ENCODE measurements around the gene FAM120A.
"Not testable (repeated sequence)": the region's sequence is repeated elsewhere in the genome, so short reads cannot be mapped to it uniquely, and the experiment has no call there.

Gene FAM120A, protein sequence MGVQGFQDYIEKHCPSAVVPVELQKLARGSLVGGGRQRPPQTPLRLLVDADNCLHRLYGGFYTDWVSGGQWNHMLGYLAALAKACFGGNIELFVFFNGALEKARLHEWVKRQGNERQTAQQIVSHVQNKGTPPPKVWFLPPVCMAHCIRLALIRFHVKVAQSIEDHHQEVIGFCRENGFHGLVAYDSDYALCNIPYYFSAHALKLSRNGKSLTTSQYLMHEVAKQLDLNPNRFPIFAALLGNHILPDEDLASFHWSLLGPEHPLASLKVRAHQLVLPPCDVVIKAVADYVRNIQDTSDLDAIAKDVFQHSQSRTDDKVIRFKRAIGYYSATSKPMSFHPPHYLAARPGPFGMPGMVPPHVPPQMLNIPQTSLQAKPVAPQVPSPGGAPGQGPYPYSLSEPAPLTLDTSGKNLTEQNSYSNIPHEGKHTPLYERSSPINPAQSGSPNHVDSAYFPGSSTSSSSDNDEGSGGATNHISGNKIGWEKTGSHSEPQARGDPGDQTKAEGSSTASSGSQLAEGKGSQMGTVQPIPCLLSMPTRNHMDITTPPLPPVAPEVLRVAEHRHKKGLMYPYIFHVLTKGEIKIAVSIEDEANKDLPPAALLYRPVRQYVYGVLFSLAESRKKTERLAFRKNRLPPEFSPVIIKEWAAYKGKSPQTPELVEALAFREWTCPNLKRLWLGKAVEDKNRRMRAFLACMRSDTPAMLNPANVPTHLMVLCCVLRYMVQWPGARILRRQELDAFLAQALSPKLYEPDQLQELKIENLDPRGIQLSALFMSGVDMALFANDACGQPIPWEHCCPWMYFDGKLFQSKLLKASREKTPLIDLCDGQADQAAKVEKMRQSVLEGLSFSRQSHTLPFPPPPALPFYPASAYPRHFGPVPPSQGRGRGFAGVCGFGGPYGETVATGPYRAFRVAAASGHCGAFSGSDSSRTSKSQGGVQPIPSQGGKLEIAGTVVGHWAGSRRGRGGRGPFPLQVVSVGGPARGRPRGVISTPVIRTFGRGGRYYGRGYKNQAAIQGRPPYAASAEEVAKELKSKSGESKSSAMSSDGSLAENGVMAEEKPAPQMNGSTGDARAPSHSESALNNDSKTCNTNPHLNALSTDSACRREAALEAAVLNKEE

GRCh38 chr9:93450945-93451815, at the start of gene FAM120A:
Gene FAM120A, plus strand, starts transcription at chr9:93451685. Its CDS starts 231 bp downstream, at chr9:93451916.
- peak; percentile 72 for DNase-seq

DNA sequence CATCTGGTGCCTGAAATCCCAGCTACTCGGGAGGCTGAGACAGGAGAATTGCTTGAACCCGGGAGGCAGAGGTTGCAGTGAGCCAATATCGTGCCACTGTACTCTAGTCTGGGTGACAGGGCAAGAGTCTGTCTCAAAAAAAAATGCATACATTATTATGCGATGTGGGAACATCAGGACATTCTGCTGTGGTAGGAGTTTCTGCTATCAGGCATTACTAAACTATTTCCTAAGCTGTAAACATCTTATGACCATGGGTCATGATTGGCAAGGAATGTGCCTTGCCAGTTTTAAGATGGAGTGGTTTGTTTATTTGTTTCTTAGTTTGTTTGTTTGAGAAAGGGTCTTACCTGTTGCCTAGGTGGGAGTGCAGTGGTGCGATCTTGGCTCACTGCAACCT, 45.1 kb upstream of the FAM120A start:
- no peak for DNase-seq

- no peak for DNase-seq
Observed at GRCh38 chr9:93413530-93413929, 38.0 kb upstream of the FAM120A start.

- DNase-seq: no peak
Observed at GRCh38 chr9:93415176-93415690, 36.3 kb upstream of the FAM120A start.

- DNase-seq: no peak
Observed at GRCh38 chr9:93416530-93417235, 34.8 kb upstream of the FAM120A start.

DNA sequence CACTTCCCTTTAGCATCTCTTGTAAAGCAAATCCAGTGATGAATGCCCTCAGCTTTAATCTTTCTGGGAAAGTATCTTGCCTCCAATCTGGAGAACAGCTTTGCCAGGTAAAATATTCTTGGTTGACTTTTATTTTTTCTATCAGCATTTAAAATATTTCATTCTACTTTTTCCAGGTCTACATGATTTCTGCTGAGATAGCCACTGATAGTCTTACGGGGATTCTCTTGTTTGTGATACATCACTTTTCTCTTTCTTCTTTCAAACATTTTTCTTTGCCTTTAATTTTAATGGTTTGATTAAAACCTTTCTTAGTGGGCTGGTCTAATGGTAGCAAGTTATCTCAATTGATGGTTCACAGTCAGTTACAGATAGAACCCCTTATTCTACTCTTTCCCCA, 33.9 kb upstream of the FAM120A start:
- no peak for DNase-seq

- DNase-seq: no peak
Observed at GRCh38 chr9:93419023-93419422, 32.5 kb upstream of the FAM120A start.

DNA sequence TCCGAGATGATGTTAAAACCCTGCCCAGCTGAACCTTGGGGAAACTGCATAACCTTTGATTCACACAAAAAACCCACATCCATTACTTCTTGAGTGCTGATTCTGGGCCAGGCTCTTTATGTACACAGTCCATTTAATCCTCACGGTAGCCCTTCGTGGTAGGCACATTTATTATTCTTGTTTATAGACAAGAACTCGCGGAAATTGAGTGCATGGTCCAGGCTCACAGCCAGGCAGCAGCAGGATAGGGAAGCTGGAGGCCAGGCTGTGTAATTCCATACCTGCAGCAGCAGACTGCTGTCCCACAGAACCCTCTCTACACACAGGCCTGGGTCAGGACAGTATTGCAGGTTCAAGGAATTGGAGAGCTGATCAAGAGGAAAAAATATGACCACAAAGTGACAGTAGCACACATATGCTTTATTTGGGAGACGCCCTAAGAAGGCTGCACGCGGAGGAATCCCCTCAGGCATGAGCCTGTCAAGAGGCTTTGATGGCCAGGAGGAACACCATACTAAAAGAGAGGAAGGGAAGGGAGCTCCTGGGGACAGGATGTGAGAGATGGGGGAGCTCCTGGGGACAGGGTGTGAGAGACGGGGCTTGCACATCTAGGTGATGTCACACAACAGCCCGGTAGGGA, 28.4 kb upstream of the FAM120A start:
- no peak for DNase-seq

GRCh38 chr9:93427655-93428379, 23.7 kb upstream of the FAM120A start:
- no peak for DNase-seq

DNA sequence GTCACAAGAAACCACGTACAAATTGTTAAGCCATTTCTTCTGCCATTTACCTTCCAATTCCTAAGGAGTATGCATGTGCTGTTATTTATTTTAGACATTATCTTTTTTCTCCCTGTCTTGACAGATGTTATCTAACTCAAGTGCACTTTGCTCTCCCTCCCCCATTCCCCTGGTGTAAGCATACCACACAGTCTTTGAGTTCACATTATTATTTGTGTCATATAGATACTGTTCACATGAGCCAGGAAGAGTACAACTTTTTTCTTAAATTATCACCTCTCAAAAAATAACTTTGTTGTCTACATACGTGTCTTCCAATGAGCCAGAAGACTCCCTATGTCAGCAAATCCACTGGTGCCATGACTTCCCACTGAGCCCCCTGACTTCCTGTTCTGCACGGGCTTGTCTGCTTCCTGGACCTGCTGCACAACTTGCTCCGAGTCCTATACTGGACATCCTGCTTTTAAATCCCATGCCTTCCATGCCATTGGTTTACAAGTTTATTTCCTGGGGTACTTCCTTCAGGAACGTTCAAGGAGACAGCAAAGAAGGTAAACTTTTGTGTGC, 19.9 kb upstream of the FAM120A start:
- DNase-seq: no peak

DNA sequence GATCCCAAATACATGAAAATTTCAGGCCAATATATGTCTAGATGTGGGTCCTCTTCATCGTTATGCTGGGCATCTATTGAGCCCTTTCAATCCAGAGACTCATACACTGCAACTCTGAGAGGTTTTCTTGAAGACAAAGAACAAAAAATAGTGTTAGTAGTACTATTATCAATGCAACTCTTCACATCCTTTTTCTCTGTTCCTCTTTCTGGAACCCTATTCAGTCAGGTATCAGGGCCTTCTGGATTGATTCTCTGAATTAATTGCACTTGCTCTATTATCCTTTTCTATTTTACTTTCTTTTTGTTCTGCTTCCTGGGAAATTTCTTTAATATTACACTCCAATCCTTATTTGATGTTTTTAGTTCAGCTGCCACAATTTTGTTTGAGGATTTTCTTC, 18.5 kb upstream of the FAM120A start:
- DNase-seq: no peak

- no peak for DNase-seq
Observed at GRCh38 chr9:93434056-93434455, 17.4 kb upstream of the FAM120A start.

DNA sequence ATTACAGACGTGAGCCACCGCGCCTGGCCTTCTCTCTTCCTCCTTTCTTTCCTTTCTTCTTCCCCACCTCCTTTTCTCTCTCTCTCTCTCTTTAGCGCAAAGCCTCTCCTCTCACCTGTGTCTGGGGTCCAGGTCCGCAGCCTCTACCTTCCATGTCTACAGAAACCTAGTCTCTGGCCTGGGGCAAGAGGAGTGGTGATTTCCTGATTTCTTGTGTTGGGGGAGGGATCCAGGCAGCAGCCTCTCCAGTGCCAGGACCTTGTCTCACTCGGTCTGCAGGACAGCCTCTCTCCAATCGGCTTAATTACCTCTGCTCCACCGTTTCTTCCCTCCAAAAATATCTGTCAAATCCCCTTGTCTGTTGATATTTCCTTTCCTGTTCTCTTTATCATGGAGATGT, 16.1 kb upstream of the FAM120A start:
- DNase-seq: no peak

DNA sequence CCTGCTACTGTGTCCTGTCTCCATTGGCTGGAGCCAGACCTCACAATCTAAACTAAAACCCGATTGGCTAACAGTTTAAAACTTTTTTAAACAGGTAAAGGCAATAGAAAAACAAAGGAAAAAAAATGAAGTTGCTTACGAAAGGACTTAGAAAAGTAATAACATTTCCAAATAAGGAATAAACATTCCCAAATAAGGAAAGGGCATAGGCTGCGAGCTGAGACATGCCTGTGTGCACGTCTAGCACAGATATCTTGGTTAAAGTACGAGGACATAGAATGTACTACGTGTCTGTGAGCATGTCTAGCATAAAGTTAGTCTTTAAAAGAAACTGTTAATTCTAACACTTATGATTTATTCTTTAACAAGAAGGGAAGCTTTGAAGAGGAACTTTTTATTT, 15.3 kb upstream of the FAM120A start:
- no peak for DNase-seq

DNA sequence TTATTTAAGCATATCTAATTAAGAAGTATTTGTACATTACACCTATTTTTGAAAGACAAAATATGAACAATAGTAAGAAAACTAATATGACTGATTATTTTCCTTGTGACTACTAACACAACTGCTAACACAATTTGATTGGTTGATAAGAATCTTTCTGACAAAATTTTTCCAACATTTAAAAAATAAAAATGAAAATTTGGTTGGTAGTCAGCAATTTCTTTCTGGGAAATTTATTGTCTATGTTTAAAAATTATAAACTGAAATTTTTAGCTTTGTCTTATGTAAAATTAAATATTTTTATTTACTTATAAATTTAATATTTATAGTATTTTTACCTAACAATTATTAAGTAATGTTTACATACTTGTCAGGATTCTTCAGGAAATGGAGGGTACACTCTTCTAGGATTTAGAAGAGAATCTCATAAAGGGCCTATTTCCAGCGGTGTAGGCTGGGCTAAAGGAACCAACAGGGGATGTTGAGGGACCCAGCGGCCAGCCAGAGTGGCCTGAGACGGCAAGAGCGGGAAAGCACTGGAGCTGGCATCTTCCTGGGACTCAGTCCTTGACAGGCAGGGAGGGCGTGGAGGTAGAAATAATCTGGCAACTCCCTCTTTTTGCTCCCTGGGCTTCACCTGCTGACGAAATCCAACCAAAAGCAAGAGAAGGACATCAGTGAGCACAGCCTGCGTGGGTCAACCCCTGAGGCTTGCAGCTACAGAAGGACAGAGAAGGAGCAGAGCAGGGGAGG, 14.7 kb upstream of the FAM120A start:
- no peak for DNase-seq

- no peak for DNase-seq
Observed at GRCh38 chr9:93437996-93438395, 13.5 kb upstream of the FAM120A start.

GRCh38 chr9:93439301-93439700, 12.2 kb upstream of the FAM120A start:
- DNase-seq: not testable (repeated sequence)

- no peak for DNase-seq
Observed at GRCh38 chr9:93440896-93441580, 10.4 kb upstream of the FAM120A start.

DNA sequence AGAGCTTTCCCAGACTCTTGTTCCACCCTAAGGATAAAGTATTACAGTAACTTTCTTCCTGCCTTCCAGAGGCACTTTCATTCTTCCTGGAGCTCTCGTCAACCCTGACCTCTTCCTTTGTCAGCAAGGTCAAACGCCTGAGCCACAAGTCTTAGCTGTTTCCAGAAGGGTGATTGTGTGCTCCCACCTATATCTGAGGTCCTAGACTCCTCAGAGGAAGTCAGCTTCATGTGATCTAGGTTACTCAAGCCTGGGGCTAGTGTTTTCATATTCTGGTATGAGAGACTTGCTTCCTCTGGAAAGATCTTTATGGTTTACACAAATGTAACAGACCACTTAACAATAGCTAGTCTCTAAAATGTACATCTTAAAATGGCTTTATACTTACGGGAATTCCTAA, 5.4 kb upstream of the FAM120A start:
- DNase-seq: no peak
